H1 (cell line): Measurements from ENCODE around the gene CFAP61. TPM values are rescaled to one million over a fixed set of nuclear protein-coding genes. Genes with fewer than 3 reads are reported as not detected.

ENCODE experiments used
- CTCF ChIA-PET: fragments of 300-600 bp; sonication (Branson Sonifier 250); formaldehyde crosslinking; loops from one replicate; lab custom pipeline; 2021; ENCODE audit not compliant: partially characterized antibody; lab: Charles Lee
- POLR2A ChIA-PET: fragments of 300-600 bp; sonication (Branson Sonifier 250); formaldehyde crosslinking; loops from one replicate; lab custom pipeline; 2021; ENCODE audit warnings: inconsistent platforms; ENCODE audit not compliant: partially characterized antibody; lab: Charles Lee
- DNase-seq, 2 experiments: peaks; one replicate each; pipeline versions ENCODE4 v3.0.0 to v3.0.0-alpha.2; 2010 to 2022; ENCODE audit warnings: low spot score in 2 of 2, low read depth in 1 of 2, mixed read lengths in 1 of 2
- FAIRE-seq: peaks from 2 replicates; lab custom pipeline; 2011; peaks lifted over from hg19 to GRCh38; lab: Jason Lieb, UNC
- H2AFZ ChIP-seq: 2 replicates; pipeline ENCODE4 v1.8.1; 2012; ENCODE audit warnings: low read length, inconsistent platforms
- H2AK5ac ChIP-seq: 2 replicates; pipeline ENCODE4 v1.6.1; 2013; ENCODE audit warnings: low read depth, low read length
- H2BK120ac ChIP-seq: replicated peaks from 2 replicates; pipeline ENCODE3; 2013; ENCODE audit warnings: low read depth, low read length, inconsistent platforms
- H2BK12ac ChIP-seq: 2 replicates; pipeline ENCODE4 v1.6.1; 2013; ENCODE audit warnings: low read depth, low read length
- H2BK15ac ChIP-seq: 2 replicates; pipeline ENCODE4 v1.6.1; 2013; ENCODE audit warnings: low read length
- H2BK20ac ChIP-seq: 2 replicates; pipeline ENCODE4 v1.6.1; 2013; ENCODE audit warnings: low read length
- H2BK5ac ChIP-seq: 2 replicates; pipeline ENCODE4 v1.6.1; 2013; ENCODE audit warnings: low read depth, low read length
- H3K14ac ChIP-seq: 2 replicates; pipeline ENCODE4 v1.6.1; 2013; ENCODE audit warnings: inconsistent platforms; ENCODE audit not compliant: insufficient read length
- H3K18ac ChIP-seq: 2 replicates; pipeline ENCODE4 v1.6.1; 2013; ENCODE audit warnings: low read length; ENCODE audit errors: extremely low read depth
- H3K23ac ChIP-seq: 2 replicates; pipeline ENCODE4 v1.6.1; 2013; ENCODE audit warnings: inconsistent platforms; ENCODE audit not compliant: insufficient read length
- H3K23me2 ChIP-seq: 2 replicates; pipeline ENCODE4 v1.6.1; 2013; ENCODE audit warnings: low read depth, low read length
- H3K27ac ChIP-seq: 2 replicates; pipeline ENCODE4 v1.6.1; 2011; ENCODE audit warnings: low read depth, low read length, inconsistent platforms
- H3K27me3 ChIP-seq, 4 experiments: replicated peaks in 1 of 4; 1 replicate in 1 of 4; 2 replicates in 3 of 4; pipeline versions ENCODE4 v1.6.1 to v1.8.1; 2011 to 2013; ENCODE audit warnings: low read length in 3 of 4, mild to moderate bottlenecking in 3 of 4, inconsistent platforms in 2 of 4, mixed read lengths in 2 of 4, moderate library complexity in 1 of 4; ENCODE audit not compliant: control insufficient read depth in 3 of 4, insufficient read depth in 3 of 4; ENCODE audit errors: extremely low read depth in 1 of 4
- H3K36me3 ChIP-seq, 4 experiments: 2 replicates each; pipeline versions ENCODE4 v1.6.1 to v1.8.1; 2011 to 2013; ENCODE audit warnings: mild to moderate bottlenecking in 4 of 4, low read length in 3 of 4, moderate library complexity in 2 of 4, control low read depth in 1 of 4, inconsistent platforms in 1 of 4; ENCODE audit not compliant: insufficient read depth in 4 of 4, control insufficient read depth in 2 of 4
- H3K4ac ChIP-seq: replicated peaks from 2 replicates; pipeline ENCODE3; 2013; ENCODE audit warnings: low read length, low read depth, mixed read lengths, inconsistent platforms; ENCODE audit not compliant: insufficient read length
- H3K4me1 ChIP-seq, 4 experiments: replicated peaks in 1 of 4; 1 replicate in 1 of 4; 2 replicates in 3 of 4; pipeline versions ENCODE4 v1.6.1 to v1.8.1; 2011 to 2013; ENCODE audit warnings: low read length in 3 of 4, inconsistent platforms in 2 of 4, mixed read lengths in 1 of 4; ENCODE audit not compliant: insufficient read depth in 4 of 4, control insufficient read depth in 3 of 4
- H3K4me2 ChIP-seq, 2 experiments: 2 replicates each; pipeline versions ENCODE4 v1.6.1 to v1.8.1; 2011 to 2013; ENCODE audit warnings: low read depth in 2 of 2, low read length in 2 of 2, control low read depth in 1 of 2, inconsistent platforms in 1 of 2, mild to moderate bottlenecking in 1 of 2; ENCODE audit not compliant: insufficient read depth in 1 of 2
- H3K4me3 ChIP-seq, 4 experiments: fragments of 200-600, 300-600 bp in 1 of 4; sonication (generic), shearing (Covaris generic), sonication (Bioruptor Twin) in 1 of 4; 2 replicates each; pipeline versions ENCODE4 v1.5.1 to v1.8.1; 2011 to 2016; ENCODE audit warnings: low read length in 4 of 4, low read depth in 3 of 4, control low read depth in 2 of 4, inconsistent platforms in 2 of 4, mild to moderate bottlenecking in 2 of 4, mixed read lengths in 1 of 4, moderate library complexity in 1 of 4; ENCODE audit not compliant: insufficient read depth in 2 of 4; ENCODE audit errors: extremely low read depth in 1 of 4
- H3K56ac ChIP-seq: replicated peaks from 2 replicates; pipeline ENCODE3; 2013; ENCODE audit warnings: low read depth, mild to moderate bottlenecking, mixed read lengths, low read length, inconsistent platforms; ENCODE audit not compliant: insufficient read length
- H3K79me1 ChIP-seq: 2 replicates; pipeline ENCODE4 v1.6.1; 2013; ENCODE audit warnings: low read depth, low read length, control low read depth
- H3K79me2 ChIP-seq, 2 experiments: 2 replicates each; pipeline versions ENCODE4 v1.6.1 to v1.8.1; 2012 to 2013; ENCODE audit warnings: low read length in 2 of 2, mild to moderate bottlenecking in 2 of 2, inconsistent platforms in 1 of 2; ENCODE audit not compliant: insufficient read depth in 2 of 2, control insufficient read depth in 1 of 2
- H3K9ac ChIP-seq, 4 experiments: replicated peaks in 1 of 4; 1 replicate in 1 of 4; 2 replicates in 3 of 4; pipeline versions ENCODE4 v1.6.1 to v1.8.1; 2011 to 2013; ENCODE audit warnings: low read depth in 3 of 4, low read length in 3 of 4, control low read depth in 2 of 4, mild to moderate bottlenecking in 2 of 4, moderate library complexity in 2 of 4, inconsistent platforms in 1 of 4; ENCODE audit errors: extremely low read depth in 1 of 4
- H3K9me3 ChIP-seq, 2 experiments: 2 replicates each; pipeline versions ENCODE4 v1.6.1 to v1.8.1; 2012 to 2013; ENCODE audit warnings: mild to moderate bottlenecking in 2 of 2, moderate library complexity in 2 of 2, control low read depth in 1 of 2, inconsistent platforms in 1 of 2, low read depth in 1 of 2, low read length in 1 of 2, mixed read lengths in 1 of 2; ENCODE audit not compliant: insufficient read depth in 2 of 2
- H4K20me1 ChIP-seq, 2 experiments: replicated peaks in 1 of 2; 2 replicates each; pipeline versions ENCODE3 to v1.8.1; 2011 to 2013; ENCODE audit warnings: inconsistent platforms in 2 of 2, low read length in 2 of 2, mild to moderate bottlenecking in 1 of 2; ENCODE audit not compliant: insufficient read depth in 2 of 2, control insufficient read depth in 1 of 2
- H4K5ac ChIP-seq: 2 replicates; pipeline ENCODE4 v1.6.1; 2013; ENCODE audit warnings: low read length, low read depth, mixed read lengths, inconsistent platforms; ENCODE audit not compliant: insufficient read length
- H4K8ac ChIP-seq: 2 replicates; pipeline ENCODE4 v1.8.0; 2013; ENCODE audit warnings: mild to moderate bottlenecking, moderate library complexity, low read length, inconsistent platforms; ENCODE audit not compliant: insufficient read depth; ENCODE audit errors: extremely low read depth
- H4K91ac ChIP-seq: replicated peaks from 2 replicates; pipeline ENCODE3; 2013; ENCODE audit warnings: low read length, mixed read lengths, inconsistent platforms; ENCODE audit not compliant: insufficient read length
- CEBPB ChIP-seq: IDR thresholded peaks from 2 replicates; pipeline ENCODE4 v1.6.1; 2012; ENCODE audit warnings: low read depth, low read length
- EP300 ChIP-seq, 2 experiments: IDR thresholded peaks; 1 replicate in 1 of 2; 2 replicates in 1 of 2; pipeline ENCODE4 v1.6.1; 2011 to 2012; ENCODE audit warnings: low read depth in 2 of 2, low read length in 2 of 2, mild to moderate bottlenecking in 2 of 2, borderline replicate concordance in 1 of 2, inconsistent platforms in 1 of 2, moderate library complexity in 1 of 2
- GTF2F1 ChIP-seq: IDR thresholded peaks from 2 replicates; pipeline ENCODE4 v1.6.1; 2012; ENCODE audit warnings: low read depth, low read length, improper control_type of control experiment, borderline replicate concordance
- POU5F1 ChIP-seq: IDR thresholded peaks from 2 replicates; pipeline ENCODE4 v1.6.1; 2011; ENCODE audit warnings: low read depth, mild to moderate bottlenecking, low read length, moderate library complexity
- SIX5 ChIP-seq: IDR thresholded peaks from 2 replicates; pipeline ENCODE4 v1.6.1; 2011; ENCODE audit warnings: mild to moderate bottlenecking, low read depth, low read length
- WGBS, 2 experiments: shearing (Covaris generic) in 1 of 2; methylation state at CpG; one replicate each; pipeline versions ENCODE4 v1.1.6 to v1.1.7; 2013 to 2015; ENCODE audit warnings: low lambda C conversion rate in 2 of 2, mixed read lengths in 2 of 2, inconsistent platforms in 1 of 2, low coverage in 1 of 2, missing lambda C conversion rate in 1 of 2; ENCODE audit not compliant: insufficient replicate concordance in 2 of 2, insufficient coverage in 1 of 2, insufficient read length in 1 of 2; ENCODE audit errors: extremely low coverage in 1 of 2, missing lambda C conversion rate in 1 of 2; 5-methylcytosine and 5-hydroxymethylcytosine counted together
- polyA plus RNA-seq, 7 experiments: library from polyadenylated mRNA; depleted of rRNA in 3 of 7; stranded (reverse) in 5 of 7; unstranded in 2 of 7; fragments of >200 nt in 5 of 7; fragments of 200-250 nt in 2 of 7; gene quantifications; 1 replicate in 5 of 7; 2 replicates in 1 of 7; 4 replicates in 1 of 7; pipeline versions ENCODE4 v1.2.1 to v1.2.3, GENCODE V29; 2011 to 2013; ENCODE audit warnings: missing spikeins in 2 of 7, mixed read lengths in 2 of 7
- total RNA-seq: library from RNA; stranded (reverse); fragmentation: NEBNext Ultra II Directional; extraction: Animal tissue kit (Norgen Biotek cat#: 25700); gene quantifications from 2 replicates; pipeline ENCODE4 v1.2.1, GENCODE V29; 2021
- TF ChIP-seq, protein P1 (sequence below): IDR thresholded peaks from 2 replicates; pipeline ENCODE4 v1.6.1; 2012; ENCODE audit warnings: inconsistent platforms
- TF ChIP-seq, protein P2 (sequence below): IDR thresholded peaks from 2 replicates; pipeline ENCODE4 v1.6.1; 2012; ENCODE audit warnings: low read length, inconsistent platforms
- TF ChIP-seq, protein P3 (sequence below), 3 experiments: IDR thresholded peaks; 1 replicate in 2 of 3; 2 replicates in 1 of 3; pipeline versions ENCODE4 v1.5.1 to v1.6.1; 2011; ENCODE audit warnings: low read length in 3 of 3, mild to moderate bottlenecking in 3 of 3, inconsistent platforms in 2 of 3, low read depth in 1 of 3, moderate library complexity in 1 of 3; ENCODE audit not compliant: insufficient read depth in 1 of 3; ENCODE audit errors: control extremely low read depth in 1 of 3

CFAP61 gene
- total and polyA plus RNA-seq, 2 of the 8 experiments (the other 6 are each of a cell fraction or from before 2014, with no cell fraction given): 0.29 to 0.61 TPM

DNA sequence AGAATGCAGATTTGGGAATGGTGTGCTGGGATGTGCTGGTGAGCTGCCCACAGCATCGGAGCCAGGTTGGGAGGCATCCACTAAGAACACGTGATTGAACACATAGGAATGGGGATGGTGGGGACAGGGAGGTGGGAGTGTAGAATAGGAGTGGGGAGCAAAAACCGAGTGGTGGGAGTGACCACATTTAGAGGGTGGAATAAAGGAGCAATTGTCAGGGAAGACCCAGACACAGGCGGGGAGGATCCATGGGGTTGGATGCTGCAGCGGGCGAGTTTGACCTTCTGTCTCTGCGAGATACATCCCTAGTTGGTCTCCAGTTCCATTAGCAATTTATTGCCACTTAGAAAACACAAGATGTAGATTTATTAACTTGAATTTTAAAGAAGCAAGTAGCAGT lies 30.5 kb upstream of the CFAP61 start:
- CTCF ChIA-PET: no interaction called here
- whole genome bisulfite sequencing, 2 experiments: 95% methylated on average over 7 of the region's 7 CpGs; no CpG with 5 or more reads in 1 of the 2 experiments
- no peak for TF ChIP-seq EP300 (IDR thresholded peaks at IDR 0.05; ENCODE audit: borderline replicate concordance in 1 of 2, low read depth in 2 of 2, low read length in 2 of 2)
- no peak for TF ChIP-seq GTF2F1
- no peak for TF ChIP-seq POU5F1
- TF ChIP-seq, protein P1, sequence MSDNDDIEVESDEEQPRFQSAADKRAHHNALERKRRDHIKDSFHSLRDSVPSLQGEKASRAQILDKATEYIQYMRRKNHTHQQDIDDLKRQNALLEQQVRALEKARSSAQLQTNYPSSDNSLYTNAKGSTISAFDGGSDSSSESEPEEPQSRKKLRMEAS: no peak
- no peak for TF ChIP-seq CEBPB
- TF ChIP-seq, protein P2, sequence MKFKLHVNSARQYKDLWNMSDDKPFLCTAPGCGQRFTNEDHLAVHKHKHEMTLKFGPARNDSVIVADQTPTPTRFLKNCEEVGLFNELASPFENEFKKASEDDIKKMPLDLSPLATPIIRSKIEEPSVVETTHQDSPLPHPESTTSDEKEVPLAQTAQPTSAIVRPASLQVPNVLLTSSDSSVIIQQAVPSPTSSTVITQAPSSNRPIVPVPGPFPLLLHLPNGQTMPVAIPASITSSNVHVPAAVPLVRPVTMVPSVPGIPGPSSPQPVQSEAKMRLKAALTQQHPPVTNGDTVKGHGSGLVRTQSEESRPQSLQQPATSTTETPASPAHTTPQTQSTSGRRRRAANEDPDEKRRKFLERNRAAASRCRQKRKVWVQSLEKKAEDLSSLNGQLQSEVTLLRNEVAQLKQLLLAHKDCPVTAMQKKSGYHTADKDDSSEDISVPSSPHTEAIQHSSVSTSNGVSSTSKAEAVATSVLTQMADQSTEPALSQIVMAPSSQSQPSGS: no peak
- no peak for TF ChIP-seq SIX5
- TF ChIP-seq, protein P3, sequence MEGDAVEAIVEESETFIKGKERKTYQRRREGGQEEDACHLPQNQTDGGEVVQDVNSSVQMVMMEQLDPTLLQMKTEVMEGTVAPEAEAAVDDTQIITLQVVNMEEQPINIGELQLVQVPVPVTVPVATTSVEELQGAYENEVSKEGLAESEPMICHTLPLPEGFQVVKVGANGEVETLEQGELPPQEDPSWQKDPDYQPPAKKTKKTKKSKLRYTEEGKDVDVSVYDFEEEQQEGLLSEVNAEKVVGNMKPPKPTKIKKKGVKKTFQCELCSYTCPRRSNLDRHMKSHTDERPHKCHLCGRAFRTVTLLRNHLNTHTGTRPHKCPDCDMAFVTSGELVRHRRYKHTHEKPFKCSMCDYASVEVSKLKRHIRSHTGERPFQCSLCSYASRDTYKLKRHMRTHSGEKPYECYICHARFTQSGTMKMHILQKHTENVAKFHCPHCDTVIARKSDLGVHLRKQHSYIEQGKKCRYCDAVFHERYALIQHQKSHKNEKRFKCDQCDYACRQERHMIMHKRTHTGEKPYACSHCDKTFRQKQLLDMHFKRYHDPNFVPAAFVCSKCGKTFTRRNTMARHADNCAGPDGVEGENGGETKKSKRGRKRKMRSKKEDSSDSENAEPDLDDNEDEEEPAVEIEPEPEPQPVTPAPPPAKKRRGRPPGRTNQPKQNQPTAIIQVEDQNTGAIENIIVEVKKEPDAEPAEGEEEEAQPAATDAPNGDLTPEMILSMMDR (IDR thresholded peaks at IDR 0.05; ENCODE audit: control extremely low read depth in 1 of 3, insufficient read depth in 1 of 3, low read depth in 1 of 3, low read length in 3 of 3): no peak

More for the DNA sequence above, 30.5 kb upstream of the CFAP61 start:
- H4K91ac ChIP-seq: no peak overlapping the region
- no peak overlapping the region for H4K5ac ChIP-seq
- no peak overlapping the region for H3K14ac ChIP-seq
- H4K20me1 ChIP-seq: peaks cover 2 to 6% of the 10 kb centered on the region in 2 experiments
- no peak overlapping the region for H3K9ac ChIP-seq
- H2BK12ac ChIP-seq: no peak overlapping the region
- no peak overlapping the region for H2AFZ ChIP-seq
- peaks cover 36% of the 10 kb centered on the region for H3K79me1 ChIP-seq
- H3K23ac ChIP-seq: no peak overlapping the region
- peaks cover 13 to 76% of the 10 kb centered on the region in 2 experiments for H3K79me2 ChIP-seq
- peaks cover 0 to 7% (median 2%) of the 10 kb centered on the region in 4 experiments; a peak in 3 of 7 replicates for H3K4me1 ChIP-seq
- H3K27ac ChIP-seq: no peak overlapping the region
- H3K4ac ChIP-seq: no peak overlapping the region
- H3K4me2 ChIP-seq: no peak overlapping the region
- POLR2A ChIA-PET: interaction anchor here (1.5 kb wide), 1 partner anchor 9 kb away, joined by 3 read pairs; no protein-coding TSS in a partner anchor
- H2AK5ac ChIP-seq: no peak overlapping the region
- no peak overlapping the region for H2BK20ac ChIP-seq
- H3K56ac ChIP-seq: no peak overlapping the region
- no peaks in the 10 kb centered on the region for H3K27me3 ChIP-seq
- H4K8ac ChIP-seq: no peak overlapping the region
- no peak overlapping the region for H2BK5ac ChIP-seq
- peaks cover 0 to 3% (median under 1%) of the 10 kb centered on the region in 4 experiments; a peak in 5 of 8 replicates for H3K36me3 ChIP-seq
- DNase-seq: no peak
- no peak overlapping the region for H2BK120ac ChIP-seq
- no peaks in the 10 kb centered on the region; the same call in 1 of the 2 replicates for H3K23me2 ChIP-seq
- H3K9me3 ChIP-seq: no peaks in the 10 kb centered on the region
- H3K18ac ChIP-seq: no peak overlapping the region
- H3K4me3 ChIP-seq: no peak overlapping the region
- no peak for FAIRE-seq
- H2BK15ac ChIP-seq: no peak overlapping the region
